ENCODE results near the gene DLST. TPM values are rescaled to one million over a fixed set of nuclear protein-coding genes. Genes with fewer than 3 reads are reported as not detected.

Gene DLST
- total RNA-seq, 1 donor from 2014 or later: 66.0 TPM

DNA sequence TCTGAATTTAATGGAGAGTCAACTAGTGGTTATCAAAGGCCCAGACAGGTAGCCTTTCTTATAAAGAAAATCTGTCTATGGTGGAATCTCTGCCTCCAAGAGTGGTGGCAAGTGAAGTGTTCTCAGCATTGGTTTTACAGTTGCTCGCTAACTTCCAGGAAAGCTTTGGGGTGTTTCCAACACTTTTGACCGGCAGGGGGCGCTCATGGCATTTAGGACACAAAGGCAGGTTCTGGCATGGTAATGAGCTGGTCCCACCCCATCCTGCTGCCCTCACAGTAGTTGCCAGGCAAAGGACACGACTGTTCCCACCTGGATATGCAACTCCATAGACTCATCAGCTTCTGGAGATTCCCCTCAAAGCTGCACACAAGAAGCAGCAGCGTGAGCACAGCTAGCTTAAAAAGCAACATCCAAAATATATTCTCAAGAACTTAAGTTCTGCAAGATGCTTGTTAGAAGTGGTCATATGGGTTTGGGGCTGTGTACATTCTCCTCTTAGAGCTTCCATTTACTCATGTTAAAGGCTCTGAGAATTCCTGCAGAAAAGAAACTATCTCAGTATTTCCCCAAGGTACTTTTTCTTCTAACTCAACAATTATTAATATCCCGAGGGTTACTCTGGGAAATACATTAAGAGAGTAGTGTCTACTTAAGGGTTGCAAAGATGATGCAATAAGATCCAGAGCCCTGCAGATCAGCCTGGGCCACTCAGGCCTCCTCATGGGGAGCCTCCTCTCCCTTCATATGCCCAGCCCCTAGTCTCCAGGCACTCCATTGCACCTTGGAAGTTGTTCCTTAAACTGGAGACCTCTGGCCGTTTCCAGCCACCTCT is 20.6 kb upstream of the DLST start:
- peak; percentile 41 for DNase-seq (ENCODE audit: low read depth, low spot score)

DNA sequence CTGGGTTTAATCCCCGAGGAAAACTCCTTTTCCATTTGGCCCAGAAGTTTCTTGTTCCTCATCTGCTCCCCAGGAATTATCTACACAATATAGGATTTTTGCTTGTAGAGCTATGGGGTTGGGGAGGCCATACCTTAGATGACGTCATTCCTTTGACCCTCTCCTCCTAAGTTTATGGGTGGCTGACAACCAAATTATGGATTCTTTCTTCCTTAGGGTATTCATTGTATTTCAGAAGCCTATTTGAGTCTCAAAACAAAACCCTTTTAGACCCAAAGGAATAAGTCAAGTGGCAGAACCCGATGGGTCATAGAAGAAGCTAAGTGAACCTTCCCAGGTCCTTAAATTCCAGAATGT is 20.0 kb upstream of the DLST start:
- DNase-seq (ENCODE audit: low read depth, low spot score): no peak

DNA sequence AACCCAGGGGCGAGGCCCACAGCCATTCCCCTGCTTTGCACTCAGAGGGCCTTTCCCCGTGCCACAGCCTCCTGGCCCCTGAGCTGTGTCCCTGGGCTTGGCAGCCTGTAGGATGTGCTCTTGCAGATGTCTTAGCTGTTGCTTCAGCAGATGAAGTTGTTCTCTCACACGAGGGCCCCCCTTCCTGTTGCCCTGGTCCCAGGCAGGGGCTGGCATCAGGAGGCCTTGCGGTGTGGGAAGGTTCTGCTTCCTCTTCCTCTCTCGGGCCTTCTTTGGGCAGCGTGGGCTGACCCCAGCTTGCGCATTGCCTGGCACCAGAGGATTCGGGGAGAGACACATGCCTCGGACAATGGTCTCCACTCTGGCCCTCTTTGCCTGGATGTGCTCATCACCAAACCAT is 18.4 kb upstream of the DLST start:
- DNase-seq (ENCODE audit: low read depth, low spot score): no peak

DNA sequence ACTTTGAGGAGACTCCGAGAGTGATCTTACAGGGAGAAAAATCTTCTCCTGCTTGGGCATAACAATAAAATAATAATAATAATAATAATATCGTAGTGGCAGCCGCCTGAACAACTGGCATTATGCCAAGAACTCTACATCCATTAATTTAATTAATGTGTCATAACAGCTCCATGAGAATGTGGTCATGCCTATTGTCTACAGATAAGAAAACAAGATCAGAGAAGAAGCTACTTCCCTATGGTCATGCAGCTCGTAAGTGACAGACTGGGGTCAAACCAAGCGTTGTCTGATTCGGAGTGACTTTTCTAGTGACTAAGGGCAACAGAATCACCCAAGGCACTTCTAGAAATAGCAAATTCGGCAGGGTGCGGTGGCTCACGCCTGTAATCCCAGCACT is 17.5 kb upstream of the DLST start:
- no peak for DNase-seq (ENCODE audit: low read depth, low spot score)

- DNase-seq (ENCODE audit: low read depth, low spot score): no peak
Measured at GRCh38 chr14:74865156-74865555, 16.6 kb upstream of the DLST start.

- no peak for DNase-seq (ENCODE audit: low read depth, low spot score)
Measured at GRCh38 chr14:74866708-74867389, 14.9 kb upstream of the DLST start.

DNA sequence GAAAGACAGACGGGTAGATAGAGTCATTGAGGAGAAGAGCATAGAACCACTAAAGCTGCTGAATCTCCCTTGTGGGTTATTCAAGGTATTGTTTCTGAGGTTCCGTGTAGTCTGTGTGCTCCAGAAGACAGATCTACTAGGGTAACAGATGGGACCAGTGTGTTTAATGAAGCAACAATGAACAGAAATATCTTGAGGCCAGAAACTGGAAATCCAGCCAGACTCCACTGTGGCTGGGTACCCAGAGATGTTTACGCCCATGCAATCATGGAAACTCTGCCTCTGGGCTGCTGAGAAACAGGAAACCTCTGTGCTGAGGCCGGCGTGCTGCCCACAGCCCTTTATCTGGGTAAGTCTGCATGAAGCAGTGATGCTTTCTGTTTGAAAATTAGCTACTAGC is 14.0 kb upstream of the DLST start:
- no peak for DNase-seq (ENCODE audit: low read depth, low spot score)

DNA sequence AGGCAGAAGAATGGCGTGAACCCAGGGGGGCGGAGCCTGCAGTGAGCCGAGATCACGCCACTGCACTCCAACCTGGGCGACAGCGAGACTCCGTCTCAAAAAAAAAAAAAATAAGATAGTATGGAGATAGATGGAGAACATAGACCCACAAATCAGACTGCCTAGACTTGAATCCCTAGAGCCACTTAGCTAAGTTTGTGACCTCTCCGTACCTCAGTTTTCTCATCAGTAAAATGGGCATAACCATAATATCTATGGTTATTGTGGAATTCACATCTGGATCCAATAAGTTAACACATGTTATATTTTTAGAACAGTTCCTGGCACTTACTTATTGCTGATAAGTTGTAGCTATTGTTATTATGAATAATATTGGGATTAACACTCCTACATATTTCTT is 13.0 kb upstream of the DLST start:
- DNase-seq (ENCODE audit: low read depth, low spot score): no peak

DNA sequence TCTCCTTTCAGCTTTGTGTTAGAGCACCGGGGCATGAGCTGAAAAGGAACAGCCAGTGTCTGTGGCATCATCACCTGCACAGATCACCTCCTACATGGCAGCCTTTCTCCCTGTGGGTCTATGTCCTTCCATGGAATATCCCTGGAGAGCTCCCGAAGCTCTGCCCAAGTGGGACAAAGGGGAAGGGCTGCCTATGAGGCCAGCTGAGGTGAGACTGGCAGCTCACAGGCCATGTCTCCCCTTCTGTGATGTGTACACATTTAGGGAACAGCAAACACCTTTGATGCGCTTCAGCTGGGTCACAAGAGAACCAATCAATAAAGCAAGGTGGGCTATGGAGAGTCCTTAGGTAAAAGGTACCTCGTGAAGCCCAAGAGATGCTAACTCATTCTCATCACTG is 9.9 kb upstream of the DLST start:
- DNase-seq (ENCODE audit: low read depth, low spot score): no peak

GRCh38 chr14:74875204-74875603 is 6.5 kb upstream of the DLST start:
- DNase-seq (ENCODE audit: low read depth, low spot score): no peak

DNA sequence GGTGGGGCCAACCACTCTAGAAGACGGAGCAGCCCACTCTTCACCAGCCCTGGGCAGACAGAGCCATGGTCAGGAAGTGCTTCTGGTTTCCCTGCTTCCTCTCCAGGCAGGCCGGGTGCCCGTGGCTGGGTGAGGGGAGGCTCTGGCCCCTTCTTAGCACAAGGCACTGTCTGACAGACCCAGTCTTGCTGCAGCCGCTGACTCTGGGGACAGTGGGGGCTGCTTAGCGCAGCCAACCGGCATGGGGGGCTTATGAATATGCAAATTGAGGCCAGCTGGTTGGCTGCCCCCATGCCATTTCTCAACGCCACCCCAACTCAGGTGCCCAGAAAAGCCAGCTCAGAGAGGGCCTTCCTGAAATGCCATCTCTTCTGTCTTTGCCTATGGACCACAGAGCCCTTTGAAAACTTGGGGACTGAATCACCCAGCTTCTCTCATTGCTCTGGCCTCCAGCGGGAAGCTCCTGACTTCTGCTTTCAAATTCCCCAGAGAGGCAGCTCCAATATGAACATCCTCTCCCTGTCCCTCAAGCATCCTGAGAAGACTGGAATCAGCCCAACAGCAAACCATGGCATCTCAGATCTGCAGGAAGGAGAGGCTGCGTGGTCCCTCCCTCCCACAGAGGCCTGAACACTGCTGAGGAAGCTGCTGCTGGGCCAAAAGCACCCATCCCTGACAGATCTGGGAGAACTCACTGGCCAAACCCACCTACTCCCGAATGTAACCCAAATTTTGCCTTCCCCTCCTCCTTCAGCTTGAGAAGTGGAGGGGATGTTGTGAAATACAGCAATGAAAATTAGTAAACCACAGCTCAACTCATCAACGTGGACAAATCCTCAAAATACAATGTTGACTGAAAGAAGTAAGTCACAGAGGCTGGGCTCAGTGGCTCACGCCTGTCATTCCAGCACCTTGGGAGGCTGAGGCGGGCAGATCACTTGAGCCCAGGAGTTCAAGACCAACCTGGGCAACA is 5.5 kb upstream of the DLST start, which contains the start of gene PROX2:
TSS of gene PROX2 (minus strand) at position 205 of the 973 bp plus-strand sequence. CDS start 12,311 bp downstream, outside the sequence.
- no peak for DNase-seq (ENCODE audit: low read depth, low spot score)

DNA sequence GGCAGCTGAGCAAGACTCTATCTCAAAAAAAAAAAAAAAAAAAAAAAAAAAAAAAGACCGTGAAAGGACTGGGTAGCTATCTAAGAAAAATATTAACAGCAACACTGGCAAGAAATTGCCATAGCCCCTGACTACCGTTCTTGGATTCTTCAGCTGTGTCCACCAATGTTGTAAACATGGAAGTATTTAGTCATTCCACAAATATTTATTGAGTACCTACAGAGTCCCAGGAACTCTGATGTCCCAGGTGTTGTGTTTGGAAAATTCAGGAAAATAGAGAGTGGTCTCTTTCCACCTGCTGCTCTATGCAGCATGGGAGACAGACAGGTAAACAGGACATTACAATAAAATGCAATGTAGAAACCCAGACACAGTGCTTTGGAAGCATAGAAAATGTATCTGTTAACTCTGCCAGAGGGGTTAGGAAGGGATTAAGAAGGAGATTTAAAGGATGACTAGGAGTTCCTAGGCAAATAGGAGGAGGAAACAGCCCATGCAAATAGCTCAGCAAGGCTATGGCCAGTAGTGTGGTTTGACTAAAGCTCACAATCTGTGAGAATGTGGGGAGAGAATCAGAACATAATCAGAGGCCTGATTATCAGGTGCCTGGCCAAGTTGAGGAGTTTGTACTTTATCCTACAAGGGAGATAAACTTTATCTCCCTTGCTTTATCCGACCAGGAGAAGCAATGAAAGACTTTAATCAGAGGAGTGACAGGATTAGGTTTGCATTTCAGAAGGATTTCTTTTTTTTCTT is 2.1 kb upstream of the DLST start:
- DNase-seq (ENCODE audit: low read depth, low spot score): no peak

- no peak for DNase-seq (ENCODE audit: low read depth, low spot score)
Measured at GRCh38 chr14:74882103-74882920, 596 bp downstream of the DLST start.

- no peak for DNase-seq (ENCODE audit: low read depth, low spot score)
Measured at GRCh38 chr14:74886001-74886400, 4.3 kb downstream of the DLST start.

- DNase-seq (ENCODE audit: low read depth, low spot score): no peak
Measured at GRCh38 chr14:74888164-74889158, 6.7 kb downstream of the DLST start.

GRCh38 chr14:74890262-74890661 is 8.5 kb downstream of the DLST start:
- no peak for DNase-seq (ENCODE audit: low read depth, low spot score)

DNA sequence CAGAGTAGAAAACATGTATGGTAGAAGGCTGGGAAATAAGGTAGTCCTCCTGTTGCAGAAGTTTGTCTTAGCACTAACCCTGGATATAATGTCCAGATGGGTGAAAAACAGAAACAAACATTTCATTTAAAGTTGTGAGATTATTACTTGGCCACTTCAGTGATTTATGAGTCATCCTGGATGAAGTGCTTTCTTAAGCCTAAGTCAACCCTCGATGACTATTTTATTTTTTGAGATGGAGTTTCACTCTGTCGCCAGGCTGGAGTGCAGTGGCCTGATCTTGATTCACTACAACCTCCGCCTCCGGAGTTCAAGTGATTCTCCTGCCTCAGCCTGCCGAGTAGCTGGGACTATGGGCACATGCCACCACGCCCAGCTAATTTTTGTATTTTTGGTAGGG is 10.2 kb downstream of the DLST start:
- DNase-seq (ENCODE audit: low read depth, low spot score): no peak

DNA sequence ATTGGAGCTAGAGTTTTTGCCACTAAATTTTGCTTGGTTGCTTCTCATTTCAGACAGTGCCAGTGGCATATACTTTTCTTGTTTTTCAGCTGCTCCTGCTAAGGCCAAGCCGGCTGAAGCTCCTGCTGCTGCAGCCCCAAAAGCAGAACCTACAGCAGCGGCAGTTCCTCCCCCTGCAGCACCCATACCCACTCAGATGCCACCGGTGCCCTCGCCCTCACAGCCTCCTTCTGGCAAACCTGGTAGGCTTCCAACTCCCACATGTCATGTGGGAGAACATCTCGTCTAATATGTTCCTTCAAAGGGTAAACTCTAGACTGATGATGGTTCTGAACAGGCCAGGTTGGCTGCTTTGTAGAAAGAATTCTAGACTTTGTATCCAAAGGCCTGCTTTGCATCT is 11.0 kb downstream of the DLST start:
- DNase-seq (ENCODE audit: low read depth, low spot score): no peak

DNA sequence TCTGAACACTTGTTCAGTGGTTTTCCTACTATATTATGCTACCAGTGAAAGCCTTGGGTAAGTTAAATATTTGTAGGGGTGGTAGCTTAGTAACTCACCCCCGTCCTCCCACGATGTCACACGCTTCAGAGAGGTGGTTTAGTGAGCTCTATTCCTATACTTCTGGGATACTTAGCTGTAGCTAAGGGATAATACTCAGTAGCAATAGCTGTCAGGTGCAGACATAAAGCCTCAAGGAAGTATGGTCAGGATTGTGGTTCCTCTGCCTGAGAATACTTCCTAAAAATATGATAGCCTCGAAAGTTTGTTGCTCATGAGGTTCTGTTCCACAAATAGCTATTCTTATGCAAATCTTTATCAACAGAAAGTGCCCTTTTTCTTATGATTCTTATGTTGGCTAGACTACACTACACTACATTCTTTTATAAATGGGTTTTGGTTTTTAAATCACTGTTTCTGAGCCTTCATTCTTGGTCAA is 11.9 kb downstream of the DLST start:
- no peak for DNase-seq (ENCODE audit: low read depth, low spot score)
